SK-N-SH (cell line): Measurements from ENCODE around the gene TFEB. TPM values are rescaled to one million over a fixed set of nuclear protein-coding genes. Genes with fewer than 3 reads are reported as not detected.

Source experiments
- CTCF ChIA-PET: fragments of 300-600, 350-600 bp; formaldehyde crosslinking; extraction: SDS; loops from one replicate; lab custom pipeline; 2021; lab: Yijun Ruan, JAX
- POLR2A ChIA-PET: fragments of 350-600 bp; sonication (Branson Sonifier 250); formaldehyde crosslinking; extraction: SDS; loops from one replicate; lab custom pipeline; 2020; ENCODE audit warnings: antibody characterized with exemption, inconsistent platforms; lab: Yijun Ruan, JAX
- DNase-seq: peaks from one replicate; pipeline ENCODE4 v3.0.0; 2012
- H2AFZ ChIP-seq: fragments of 200-600 bp; sonication (generic); 2 replicates; pipeline ENCODE4 v1.8.1; 2016; ENCODE audit warnings: antibody characterized with exemption, mild to moderate bottlenecking, low read depth
- H3F3A ChIP-seq: fragments of 200-600 bp; sonication (generic); replicated peaks from 2 replicates; pipeline ENCODE3; 2016; ENCODE audit warnings: antibody characterized with exemption, mild to moderate bottlenecking; ENCODE audit not compliant: insufficient read depth
- H3K27ac ChIP-seq, 2 experiments: fragments of 200-500 bp in 1 of 2; fragments of 200-600 bp in 1 of 2; sonication (Bioruptor generic) in 1 of 2; sonication (generic), shearing (Covaris generic) in 1 of 2; 2 replicates each; pipeline versions ENCODE4 v1.5.1 to v1.6.1; 2014 to 2016; ENCODE audit warnings: low read depth in 2 of 2, inconsistent platforms in 1 of 2, low read length in 1 of 2, mild to moderate bottlenecking in 1 of 2, mixed read lengths in 1 of 2
- H3K27me3 ChIP-seq: fragments of 200-600 bp; sonication (generic), shearing (Covaris generic); 2 replicates; pipeline ENCODE4 v1.6.1; 2016; ENCODE audit warnings: mixed run types; ENCODE audit not compliant: insufficient read depth
- H3K36me3 ChIP-seq, 2 experiments: fragments of 200-500 bp in 1 of 2; fragments of 200-600 bp in 1 of 2; sonication (Bioruptor generic) in 1 of 2; sonication (generic) in 1 of 2; replicated peaks in 1 of 2; 2 replicates each; pipeline versions ENCODE3 to v1.5.1; 2014 to 2016; ENCODE audit warnings: low read length in 1 of 2, mild to moderate bottlenecking in 1 of 2; ENCODE audit not compliant: insufficient read depth in 2 of 2, control insufficient read depth in 1 of 2
- H3K4me1 ChIP-seq, 2 experiments: fragments of 200-500 bp in 1 of 2; fragments of 200-600 bp in 1 of 2; sonication (Bioruptor generic) in 1 of 2; sonication (generic), shearing (Covaris generic) in 1 of 2; 2 replicates each; pipeline versions ENCODE4 v1.5.1 to v1.6.1; 2014 to 2016; ENCODE audit warnings: low read depth in 1 of 2, low read length in 1 of 2, mixed run types in 1 of 2; ENCODE audit not compliant: insufficient read depth in 2 of 2, control insufficient read depth in 1 of 2
- H3K4me2 ChIP-seq: fragments of 200-600 bp; sonication (generic), shearing (Covaris generic); 2 replicates; pipeline ENCODE4 v1.6.1; 2017; ENCODE audit warnings: mixed run types
- H3K4me3 ChIP-seq, 2 experiments: fragments of 200-500 bp in 1 of 2; fragments of 200-600 bp in 1 of 2; sonication (Bioruptor generic) in 1 of 2; sonication (generic), shearing (Covaris generic) in 1 of 2; 2 replicates each; pipeline versions ENCODE4 v1.5.1 to v1.8.1; 2014 to 2016; ENCODE audit warnings: low read depth in 2 of 2, inconsistent platforms in 1 of 2, low read length in 1 of 2, mild to moderate bottlenecking in 1 of 2, mixed read lengths in 1 of 2, moderate library complexity in 1 of 2
- H3K79me2 ChIP-seq: fragments of 200-600 bp; sonication (generic); 2 replicates; pipeline ENCODE4 v1.8.1; 2017; ENCODE audit warnings: mild to moderate bottlenecking; ENCODE audit not compliant: insufficient read depth
- H3K9ac ChIP-seq: fragments of 200-600 bp; sonication (generic); 2 replicates; pipeline ENCODE4 v1.6.1; 2017; ENCODE audit warnings: mixed run types
- H3K9me2 ChIP-seq: fragments of 200-600 bp; sonication (generic); 2 replicates; pipeline ENCODE4 v1.6.1; 2017; ENCODE audit warnings: mixed run types
- H3K9me3 ChIP-seq: fragments of 200-600 bp; sonication (generic); 2 replicates; pipeline ENCODE4 v1.6.1; 2017; ENCODE audit warnings: mixed run types, mild to moderate bottlenecking, moderate library complexity
- H4K20me1 ChIP-seq: fragments of 200-600 bp; sonication (generic); 2 replicates; pipeline ENCODE4 v1.6.1; 2017; ENCODE audit warnings: mild to moderate bottlenecking, mixed run types; ENCODE audit not compliant: insufficient read depth
- CTCF ChIP-seq: fragments of 200-600 bp; sonication (generic); IDR thresholded peaks from 2 replicates; pipeline ENCODE4 v1.6.1; 2017; ENCODE audit warnings: antibody characterized with exemption, mild to moderate bottlenecking, moderate library complexity
- ELF1 ChIP-seq: IDR thresholded peaks from 2 replicates; pipeline ENCODE4 v1.4.0; 2012
- EP300 ChIP-seq, 2 experiments: IDR thresholded peaks; 2 replicates each; pipeline versions ENCODE4 v1.4.0 to v1.6.1; 2012; ENCODE audit warnings: borderline replicate concordance in 1 of 2, low read depth in 1 of 2, low read length in 1 of 2
- FOXM1 ChIP-seq: IDR thresholded peaks from 2 replicates; pipeline ENCODE4 v1.4.0; 2012; ENCODE audit warnings: low read depth, mild to moderate bottlenecking
- MEF2A ChIP-seq: IDR thresholded peaks from 2 replicates; pipeline ENCODE4 v1.4.0; 2012; ENCODE audit warnings: low read depth, borderline replicate concordance
- MXI1 ChIP-seq: IDR thresholded peaks from 2 replicates; pipeline ENCODE4 v1.6.1; 2012; ENCODE audit warnings: mild to moderate bottlenecking, low read depth, low read length, improper control_type of control experiment
- POLR2AphosphoS5 ChIP-seq: IDR thresholded peaks from 2 replicates; pipeline ENCODE4 v1.6.1; 2012; ENCODE audit warnings: low read depth, low read length
- RXRA ChIP-seq: IDR thresholded peaks from 2 replicates; pipeline ENCODE4 v1.4.0; 2012; ENCODE audit warnings: low read depth, mild to moderate bottlenecking, borderline replicate concordance
- SIN3A ChIP-seq: IDR thresholded peaks from 2 replicates; pipeline ENCODE4 v1.6.1; 2012; ENCODE audit warnings: low read depth, mild to moderate bottlenecking, low read length, moderate library complexity, borderline replicate concordance
- TEAD4 ChIP-seq: IDR thresholded peaks from 2 replicates; pipeline ENCODE4 v1.4.0; 2012; ENCODE audit warnings: mild to moderate bottlenecking, borderline replicate concordance; ENCODE audit not compliant: insufficient read depth
- YY1 ChIP-seq: IDR thresholded peaks from 2 replicates; pipeline ENCODE4 v1.4.0; 2012; ENCODE audit warnings: low read depth, mild to moderate bottlenecking
- WGBS: methylation state at CpG from one replicate; pipeline ENCODE4 v1.1.6; 2017; ENCODE audit warnings: low lambda C conversion rate; 5-methylcytosine and 5-hydroxymethylcytosine counted together
- polyA plus RNA-seq, 3 experiments: library from polyadenylated mRNA; depleted of rRNA; stranded (reverse); fragments of >200 nt; gene quantifications; 2 replicates each; pipeline ENCODE4 v1.2.3, GENCODE V29; 2012
- TF ChIP-seq, protein P1 (sequence below): fragments of 150-350 bp; IDR thresholded peaks from 2 replicates; pipeline ENCODE4 v1.6.1; 2017; ENCODE audit warnings: antibody characterized with exemption, low read length, low read depth, borderline replicate concordance
- TF ChIP-seq, protein P2 (sequence below): fragments of 150-350 bp; IDR thresholded peaks from 2 replicates; pipeline ENCODE4 v1.6.1; 2016; ENCODE audit warnings: mild to moderate bottlenecking, low read depth, low read length
- TF ChIP-seq, protein P3 (sequence below): IDR thresholded peaks from 2 replicates; pipeline ENCODE4; 2012
- TF ChIP-seq, protein P4 (sequence below): IDR thresholded peaks from 2 replicates; pipeline ENCODE4 v1.4.0; 2012; ENCODE audit warnings: low read depth, borderline replicate concordance
- TF ChIP-seq, protein P5 (sequence below): IDR thresholded peaks from 2 replicates; pipeline ENCODE4 v1.4.0; 2012; ENCODE audit warnings: low read depth

Gene TFEB
- polyA plus RNA-seq, 1 of the 3 experiments (the other 2 are of a cell fraction), result 6.2 TPM

GRCh38 chr6:41638002-41638934 is 97.1 kb downstream of the TFEB start, which contains the start of gene MDFI (continued):
- TF ChIP-seq POLR2AphosphoS5, result no peak
- TF ChIP-seq, protein P1, sequence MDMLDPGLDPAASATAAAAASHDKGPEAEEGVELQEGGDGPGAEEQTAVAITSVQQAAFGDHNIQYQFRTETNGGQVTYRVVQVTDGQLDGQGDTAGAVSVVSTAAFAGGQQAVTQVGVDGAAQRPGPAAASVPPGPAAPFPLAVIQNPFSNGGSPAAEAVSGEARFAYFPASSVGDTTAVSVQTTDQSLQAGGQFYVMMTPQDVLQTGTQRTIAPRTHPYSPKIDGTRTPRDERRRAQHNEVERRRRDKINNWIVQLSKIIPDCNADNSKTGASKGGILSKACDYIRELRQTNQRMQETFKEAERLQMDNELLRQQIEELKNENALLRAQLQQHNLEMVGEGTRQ, result no peak
- TF ChIP-seq, protein P2, sequence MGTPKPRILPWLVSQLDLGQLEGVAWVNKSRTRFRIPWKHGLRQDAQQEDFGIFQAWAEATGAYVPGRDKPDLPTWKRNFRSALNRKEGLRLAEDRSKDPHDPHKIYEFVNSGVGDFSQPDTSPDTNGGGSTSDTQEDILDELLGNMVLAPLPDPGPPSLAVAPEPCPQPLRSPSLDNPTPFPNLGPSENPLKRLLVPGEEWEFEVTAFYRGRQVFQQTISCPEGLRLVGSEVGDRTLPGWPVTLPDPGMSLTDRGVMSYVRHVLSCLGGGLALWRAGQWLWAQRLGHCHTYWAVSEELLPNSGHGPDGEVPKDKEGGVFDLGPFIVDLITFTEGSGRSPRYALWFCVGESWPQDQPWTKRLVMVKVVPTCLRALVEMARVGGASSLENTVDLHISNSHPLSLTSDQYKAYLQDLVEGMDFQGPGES, result no peak
- no peak for TF ChIP-seq TEAD4

DNA sequence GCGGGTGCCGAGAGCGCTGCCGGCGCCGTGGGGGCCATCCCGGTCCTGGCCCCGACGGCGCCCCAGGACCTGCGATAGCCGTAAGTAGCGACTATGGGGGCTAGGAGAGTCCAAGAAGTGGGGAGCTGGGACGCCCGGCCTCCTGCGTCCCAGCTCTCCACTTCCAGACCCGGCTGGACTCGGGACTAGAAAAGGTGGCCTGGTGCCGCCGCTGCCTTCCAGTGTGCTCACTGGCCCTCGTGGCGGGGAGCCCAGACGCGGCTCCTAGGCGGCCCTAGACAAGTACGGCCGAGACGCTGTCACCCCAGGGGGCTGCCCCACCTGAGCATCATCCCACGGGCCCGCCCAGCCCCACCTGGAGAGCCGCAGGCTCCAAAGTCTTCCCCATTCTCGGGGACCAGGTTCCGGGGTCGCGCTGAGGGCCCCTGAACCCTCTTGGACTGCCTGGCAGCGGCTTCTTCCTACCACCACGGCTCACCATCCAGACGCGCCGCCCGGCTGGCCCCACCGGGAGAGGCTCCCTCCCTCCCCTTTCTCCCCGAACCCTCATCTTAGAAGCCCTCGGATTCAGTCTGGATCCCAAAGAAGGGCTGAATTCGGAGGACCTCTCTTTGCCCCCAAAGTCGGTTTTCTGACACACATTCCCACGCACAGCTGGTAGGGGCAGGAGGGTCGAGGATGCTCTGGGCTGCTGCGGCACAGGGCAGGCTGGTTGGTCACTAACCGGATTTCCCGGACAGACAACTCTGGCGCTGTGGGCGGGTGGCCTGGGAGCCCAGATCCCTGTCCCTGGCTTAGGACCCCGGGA is 98.0 kb downstream of the TFEB start:
- Histone ChIP-seq H3K4me2 (peak overlapping the region; percentile 92), H4K20me1 (no peaks in the 10 kb centered on the region), H3K4me1 (peaks cover 0 to 38% of the 10 kb centered on the region in 2 experiments; a peak in 1 of 4 replicates), H3K9me3 (no peaks in the 10 kb centered on the region), H3K9ac (peak overlapping the region; percentile 33), H3F3A (no peaks in the 10 kb centered on the region), H2AFZ (peak overlapping the region; percentile 79), H3K36me3 (no peaks in the 10 kb centered on the region), H3K4me3 (peak overlapping the region; percentile 67 to 74), H3K27ac (peak overlapping the region in 1 of 2 experiments; percentile 58; a peak in 1 of 4 replicates), H3K79me2 (no peaks in the 10 kb centered on the region), H3K9me2 (no peaks in the 10 kb centered on the region), H3K27me3 (no peaks in the 10 kb centered on the region)
- 51% methylated on average over 18 of the region's 54 CpGs for WGBS
- DNase-seq, result peak; percentile 71
- ChIA-PET POLR2A (no interaction called here), CTCF (interaction anchor here (0.9 to 1.1 kb wide), 2 partner anchors 35 to 44 kb away, joined by 3 read pairs; no protein-coding TSS in a partner anchor)
- no peak for TF ChIP-seq ELF1
- no peak for TF ChIP-seq SIN3A
- TF ChIP-seq CTCF, result no peak
- no peak for TF ChIP-seq MXI1
- no peak for TF ChIP-seq RXRA
- TF ChIP-seq, protein P3, sequence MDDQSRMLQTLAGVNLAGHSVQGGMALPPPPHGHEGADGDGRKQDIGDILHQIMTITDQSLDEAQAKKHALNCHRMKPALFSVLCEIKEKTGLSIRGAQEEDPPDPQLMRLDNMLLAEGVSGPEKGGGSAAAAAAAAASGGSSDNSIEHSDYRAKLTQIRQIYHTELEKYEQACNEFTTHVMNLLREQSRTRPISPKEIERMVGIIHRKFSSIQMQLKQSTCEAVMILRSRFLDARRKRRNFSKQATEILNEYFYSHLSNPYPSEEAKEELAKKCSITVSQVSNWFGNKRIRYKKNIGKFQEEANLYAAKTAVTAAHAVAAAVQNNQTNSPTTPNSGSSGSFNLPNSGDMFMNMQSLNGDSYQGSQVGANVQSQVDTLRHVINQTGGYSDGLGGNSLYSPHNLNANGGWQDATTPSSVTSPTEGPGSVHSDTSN, result no peak
- TF ChIP-seq, protein P2, result no peak
- TF ChIP-seq, protein P4, sequence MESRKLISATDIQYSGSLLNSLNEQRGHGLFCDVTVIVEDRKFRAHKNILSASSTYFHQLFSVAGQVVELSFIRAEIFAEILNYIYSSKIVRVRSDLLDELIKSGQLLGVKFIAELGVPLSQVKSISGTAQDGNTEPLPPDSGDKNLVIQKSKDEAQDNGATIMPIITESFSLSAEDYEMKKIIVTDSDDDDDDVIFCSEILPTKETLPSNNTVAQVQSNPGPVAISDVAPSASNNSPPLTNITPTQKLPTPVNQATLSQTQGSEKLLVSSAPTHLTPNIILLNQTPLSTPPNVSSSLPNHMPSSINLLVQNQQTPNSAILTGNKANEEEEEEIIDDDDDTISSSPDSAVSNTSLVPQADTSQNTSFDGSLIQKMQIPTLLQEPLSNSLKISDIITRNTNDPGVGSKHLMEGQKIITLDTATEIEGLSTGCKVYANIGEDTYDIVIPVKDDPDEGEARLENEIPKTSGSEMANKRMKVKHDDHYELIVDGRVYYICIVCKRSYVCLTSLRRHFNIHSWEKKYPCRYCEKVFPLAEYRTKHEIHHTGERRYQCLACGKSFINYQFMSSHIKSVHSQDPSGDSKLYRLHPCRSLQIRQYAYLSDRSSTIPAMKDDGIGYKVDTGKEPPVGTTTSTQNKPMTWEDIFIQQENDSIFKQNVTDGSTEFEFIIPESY, result no peak
- TF ChIP-seq EP300 (IDR thresholded peaks at IDR 0.05; ENCODE audit: borderline replicate concordance in 1 of 2, low read depth in 1 of 2, low read length in 1 of 2), result no peak
- TF ChIP-seq, protein P5, sequence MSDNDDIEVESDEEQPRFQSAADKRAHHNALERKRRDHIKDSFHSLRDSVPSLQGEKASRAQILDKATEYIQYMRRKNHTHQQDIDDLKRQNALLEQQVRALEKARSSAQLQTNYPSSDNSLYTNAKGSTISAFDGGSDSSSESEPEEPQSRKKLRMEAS, result no peak
- TF ChIP-seq FOXM1, result no peak
- TF ChIP-seq, protein P1, result no peak
- TF ChIP-seq YY1, result no peak
- no peak for TF ChIP-seq MEF2A
